OCI-LY1 (cell line): ENCODE measurements around the gene PKD1.

Source experiments
- EZH2 ChIP-seq: fragments of 200-600 bp; sonication (generic), shearing (Covaris generic); IDR thresholded peaks from 2 replicates; pipeline ENCODE4 v1.8.0; 2017; ENCODE audit warnings: borderline replicate concordance, mixed run types, mild to moderate bottlenecking, antibody characterized with exemption, low read length, moderate library complexity, mixed read lengths
- TF ChIP-seq, protein P1 (sequence below): fragments of 200-600 bp; sonication (generic), shearing (Covaris generic); IDR thresholded peaks from 2 replicates; pipeline ENCODE4 v1.5.1; 2017; ENCODE audit warnings: mild to moderate bottlenecking, antibody characterized with exemption, low read length, moderate library complexity, mixed read lengths

DNA sequence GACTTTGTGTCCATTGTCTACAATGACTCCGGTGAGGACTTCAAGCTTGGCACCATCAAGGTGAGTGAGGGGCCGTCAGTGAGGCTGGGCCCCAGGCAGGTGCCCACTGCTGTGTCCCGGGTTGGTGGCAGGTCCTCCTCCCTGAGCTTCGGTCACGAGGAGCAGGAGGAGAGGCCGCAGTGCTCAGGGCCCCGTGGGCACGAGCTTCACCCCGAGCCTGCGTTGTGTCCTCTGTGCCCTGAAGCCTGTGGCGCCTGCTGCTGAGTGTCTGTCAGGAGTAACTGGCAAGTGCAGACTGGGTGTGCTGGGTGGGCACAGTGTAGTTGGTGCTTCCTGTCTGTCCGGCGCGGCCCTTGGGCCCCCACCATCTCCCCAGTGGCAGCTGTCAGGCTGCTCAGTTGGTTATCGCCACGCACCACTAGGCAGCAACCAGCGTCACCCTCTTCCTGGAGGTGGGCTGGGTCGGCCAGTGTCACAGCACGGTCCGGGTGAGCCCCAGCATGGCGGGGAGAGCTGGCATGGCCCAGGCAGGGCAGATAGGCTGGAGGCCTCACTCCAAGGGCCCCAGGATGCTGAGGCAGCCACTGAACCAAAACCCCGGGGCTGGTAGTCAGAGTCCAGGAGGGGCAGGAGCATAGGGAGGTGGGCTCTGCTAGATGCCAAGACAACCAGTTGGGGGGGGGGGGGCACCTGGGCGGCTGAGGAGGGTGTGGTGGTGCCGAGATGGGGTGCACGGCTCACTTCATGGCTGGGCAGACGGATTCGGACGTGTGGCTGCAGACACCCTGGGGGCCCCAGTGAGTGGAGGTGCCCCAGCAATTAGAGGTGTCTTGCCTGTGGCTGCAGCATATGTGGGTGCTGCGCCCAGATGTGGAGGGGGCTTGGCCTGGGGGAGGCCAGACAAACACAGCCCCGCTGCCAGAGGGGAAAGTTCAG is 48.6 kb downstream of the PKD1 start:
- TF ChIP-seq, protein P1, sequence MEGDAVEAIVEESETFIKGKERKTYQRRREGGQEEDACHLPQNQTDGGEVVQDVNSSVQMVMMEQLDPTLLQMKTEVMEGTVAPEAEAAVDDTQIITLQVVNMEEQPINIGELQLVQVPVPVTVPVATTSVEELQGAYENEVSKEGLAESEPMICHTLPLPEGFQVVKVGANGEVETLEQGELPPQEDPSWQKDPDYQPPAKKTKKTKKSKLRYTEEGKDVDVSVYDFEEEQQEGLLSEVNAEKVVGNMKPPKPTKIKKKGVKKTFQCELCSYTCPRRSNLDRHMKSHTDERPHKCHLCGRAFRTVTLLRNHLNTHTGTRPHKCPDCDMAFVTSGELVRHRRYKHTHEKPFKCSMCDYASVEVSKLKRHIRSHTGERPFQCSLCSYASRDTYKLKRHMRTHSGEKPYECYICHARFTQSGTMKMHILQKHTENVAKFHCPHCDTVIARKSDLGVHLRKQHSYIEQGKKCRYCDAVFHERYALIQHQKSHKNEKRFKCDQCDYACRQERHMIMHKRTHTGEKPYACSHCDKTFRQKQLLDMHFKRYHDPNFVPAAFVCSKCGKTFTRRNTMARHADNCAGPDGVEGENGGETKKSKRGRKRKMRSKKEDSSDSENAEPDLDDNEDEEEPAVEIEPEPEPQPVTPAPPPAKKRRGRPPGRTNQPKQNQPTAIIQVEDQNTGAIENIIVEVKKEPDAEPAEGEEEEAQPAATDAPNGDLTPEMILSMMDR, result no peak
- TF ChIP-seq EZH2, result no peak
